ENCODE data around the gene NOL9.
"Not testable (repeated sequence)": the region's sequence is repeated elsewhere in the genome, so short reads cannot be mapped to it uniquely, and the experiment has no call there.

Gene NOL9

GRCh38 chr1:6570987-6571386 is 16.7 kb upstream of the NOL9 start:
- DNase-seq, result no peak

- no peak for DNase-seq
Observed at GRCh38 chr1:6570100-6570499, 15.8 kb upstream of the NOL9 start.

GRCh38 chr1:6569033-6569432 is 14.7 kb upstream of the NOL9 start:
- no peak for DNase-seq

GRCh38 chr1:6560267-6560666 is 6.0 kb upstream of the NOL9 start:
- no peak for DNase-seq

- not testable (repeated sequence) for DNase-seq
Observed at GRCh38 chr1:6559161-6559560, 4.8 kb upstream of the NOL9 start.

- no peak for DNase-seq
Observed at GRCh38 chr1:6557597-6557996, 3.3 kb upstream of the NOL9 start.

GRCh38 chr1:6554907-6555778 is 830 bp upstream of the NOL9 start, which contains the start of gene TAS1R1:
TAS1R1 (plus strand) TSS chr1:6555307; CDS start chr1:6555374, 67 bp downstream.
- no peak for DNase-seq

- DNase-seq, result no peak
Observed at GRCh38 chr1:6547301-6547700, 7.0 kb downstream of the NOL9 start.

GRCh38 chr1:6546326-6546725 is 8.0 kb downstream of the NOL9 start:
- no peak for DNase-seq

- peak; percentile 14 for DNase-seq
Observed at GRCh38 chr1:6545276-6546112, 8.8 kb downstream of the NOL9 start.

GRCh38 chr1:6544831-6545230 is 9.5 kb downstream of the NOL9 start:
- no peak for DNase-seq

GRCh38 chr1:6538956-6539355 is 15.4 kb downstream of the NOL9 start:
- no peak for DNase-seq

GRCh38 chr1:6536291-6536690 is 18.0 kb downstream of the NOL9 start:
- no peak for DNase-seq

GRCh38 chr1:6535214-6535613 is 19.1 kb downstream of the NOL9 start:
- no peak for DNase-seq

GRCh38 chr1:6534248-6534822 is 20.0 kb downstream of the NOL9 start:
- no peak for DNase-seq

- DNase-seq, result no peak
Observed at GRCh38 chr1:6531996-6532395, 22.3 kb downstream of the NOL9 start.

- DNase-seq, result no peak
Observed at GRCh38 chr1:6530504-6531160, 23.7 kb downstream of the NOL9 start.

GRCh38 chr1:6528492-6528891 is 25.8 kb downstream of the NOL9 start:
- no peak for DNase-seq

- DNase-seq, result no peak
Observed at GRCh38 chr1:6526316-6526715, 28.0 kb downstream of the NOL9 start.

- peak; percentile 7 for DNase-seq
Observed at GRCh38 chr1:6523566-6523965, 30.7 kb downstream of the NOL9 start.

GRCh38 chr1:6521536-6521935 is 32.8 kb downstream of the NOL9 start:
- DNase-seq, result no peak

- no peak for DNase-seq
Observed at GRCh38 chr1:6519935-6520671, 34.2 kb downstream of the NOL9 start.
